GM12878 (cell line): Measurements from ENCODE around the gene NCAN.

Source experiments
- BACH1 ChIP-seq: fragments of 450-650 bp; IDR thresholded peaks from 2 replicates; pipeline ENCODE4 v1.6.1; 2017; ENCODE audit warnings: mild to moderate bottlenecking, borderline replicate concordance
- MYC ChIP-seq: IDR thresholded peaks from 2 replicates; pipeline ENCODE4 v1.6.1; 2011; ENCODE audit warnings: mild to moderate bottlenecking, low read length, moderate library complexity, inconsistent platforms; ENCODE audit not compliant: insufficient read depth, insufficient replicate concordance, insufficient read length, severe bottlenecking
- TF ChIP-seq, protein P1 (sequence below), 3 experiments: IDR thresholded peaks in 2 of 3; conservative IDR thresholded peaks in 1 of 3; 2 replicates each; pipeline ENCODE4 v1.5.1; 2011; ENCODE audit warnings: low read depth in 3 of 3, low read length in 3 of 3, mild to moderate bottlenecking in 3 of 3, control low read depth in 2 of 3, moderate library complexity in 2 of 3, inconsistent platforms in 1 of 3, mixed read lengths in 1 of 3; ENCODE audit not compliant: control insufficient read depth in 2 of 3, insufficient read depth in 1 of 3; ENCODE audit errors: extremely low read depth in 1 of 3

DNA sequence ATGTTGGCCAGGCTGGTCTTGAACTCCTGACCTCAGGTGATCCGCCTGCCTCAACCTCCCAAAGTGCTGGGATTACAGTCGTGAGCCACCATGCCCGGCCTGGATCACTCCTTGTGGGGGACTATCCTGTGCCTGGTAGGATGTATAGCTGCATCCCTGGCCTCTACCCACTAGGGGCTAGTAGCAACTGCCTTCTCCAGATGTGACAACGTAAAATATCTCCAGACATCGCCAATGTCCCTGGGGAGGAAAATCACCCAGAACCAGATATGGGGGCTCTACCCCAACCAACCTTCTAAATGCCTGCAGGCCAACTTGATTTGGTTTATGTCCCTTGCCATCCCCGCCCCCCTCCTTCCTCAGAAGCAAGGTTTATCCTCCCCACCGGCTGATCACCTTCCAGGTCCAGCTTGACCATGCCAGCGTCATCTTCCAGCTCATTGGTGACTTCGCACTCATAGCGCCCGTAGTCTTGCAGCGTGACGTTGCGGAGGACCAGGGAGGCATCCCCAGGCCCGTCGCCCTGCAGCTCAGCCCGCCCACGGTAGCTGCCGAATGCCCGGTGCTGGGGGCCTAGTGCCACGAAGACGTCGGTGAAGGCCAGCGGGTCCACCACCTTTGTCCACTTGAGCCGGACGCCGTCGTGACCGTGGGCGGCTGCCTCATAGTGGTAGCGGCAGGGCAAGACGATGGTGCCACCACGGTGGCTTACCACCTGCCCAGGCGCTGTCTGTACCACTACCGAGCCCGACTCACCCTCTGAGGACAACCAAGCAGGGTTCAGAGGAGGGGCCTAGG is 48.9 kb downstream of the NCAN start:
- TF ChIP-seq BACH1: no peak
- TF ChIP-seq, protein P1, sequence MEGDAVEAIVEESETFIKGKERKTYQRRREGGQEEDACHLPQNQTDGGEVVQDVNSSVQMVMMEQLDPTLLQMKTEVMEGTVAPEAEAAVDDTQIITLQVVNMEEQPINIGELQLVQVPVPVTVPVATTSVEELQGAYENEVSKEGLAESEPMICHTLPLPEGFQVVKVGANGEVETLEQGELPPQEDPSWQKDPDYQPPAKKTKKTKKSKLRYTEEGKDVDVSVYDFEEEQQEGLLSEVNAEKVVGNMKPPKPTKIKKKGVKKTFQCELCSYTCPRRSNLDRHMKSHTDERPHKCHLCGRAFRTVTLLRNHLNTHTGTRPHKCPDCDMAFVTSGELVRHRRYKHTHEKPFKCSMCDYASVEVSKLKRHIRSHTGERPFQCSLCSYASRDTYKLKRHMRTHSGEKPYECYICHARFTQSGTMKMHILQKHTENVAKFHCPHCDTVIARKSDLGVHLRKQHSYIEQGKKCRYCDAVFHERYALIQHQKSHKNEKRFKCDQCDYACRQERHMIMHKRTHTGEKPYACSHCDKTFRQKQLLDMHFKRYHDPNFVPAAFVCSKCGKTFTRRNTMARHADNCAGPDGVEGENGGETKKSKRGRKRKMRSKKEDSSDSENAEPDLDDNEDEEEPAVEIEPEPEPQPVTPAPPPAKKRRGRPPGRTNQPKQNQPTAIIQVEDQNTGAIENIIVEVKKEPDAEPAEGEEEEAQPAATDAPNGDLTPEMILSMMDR (IDR thresholded peaks at IDR 0.05 in 2 of 3, conservative IDR thresholded peaks at IDR 0.05 in 1 of 3; ENCODE audit: control insufficient read depth in 2 of 3, extremely low read depth in 1 of 3, insufficient read depth in 1 of 3, low read depth in 3 of 3, low read length in 3 of 3): no peak
- TF ChIP-seq MYC: no peak
